K562 (cell line): ENCODE results near the gene FGFR1OP2. TPM values are rescaled to one million over a fixed set of nuclear protein-coding genes. Genes with fewer than 3 reads are reported as not detected.

Experiments
- CCNT2 ChIP-seq: IDR thresholded peaks from 2 replicates; pipeline ENCODE4 v1.6.1; 2011; ENCODE audit warnings: borderline replicate concordance, low read depth, mild to moderate bottlenecking, moderate library complexity, mixed read lengths, low read length; ENCODE audit not compliant: insufficient read length; ENCODE audit errors: extremely low read depth
- CREB1 ChIP-seq, 2 experiments: sonication (generic) in 1 of 2; formaldehyde crosslinking in 1 of 2; IDR thresholded peaks; 2 replicates each; pipeline versions ENCODE4 v1.6.1 to v1.8.0; 2012 to 2022; ENCODE audit warnings: inconsistent platforms in 1 of 2, mild to moderate bottlenecking in 1 of 2, missing genetic modification reagents in 1 of 2, moderate library complexity in 1 of 2
- ELK1 ChIP-seq: sonication (generic); formaldehyde crosslinking; IDR thresholded peaks from 2 replicates; pipeline ENCODE4 v1.8.1; 2022; ENCODE audit warnings: missing genetic modification reagents
- FOXM1 ChIP-seq, 2 experiments: fragments of 450-650 bp in 1 of 2; sonication (generic) in 1 of 2; formaldehyde crosslinking in 1 of 2; IDR thresholded peaks; 2 replicates each; pipeline versions ENCODE4 v1.6.1 to v1.9.0; 2017 to 2022; ENCODE audit warnings: low read depth in 2 of 2, mild to moderate bottlenecking in 2 of 2, missing genetic modification reagents in 1 of 2, moderate library complexity in 1 of 2
- MECOM ChIP-seq: fragments of 250-450 bp; sonication (Bioruptor Pico); IDR thresholded peaks from 2 replicates; pipeline ENCODE4 v1.8.0; 2022; ENCODE audit warnings: inconsistent platforms
- NFIC ChIP-seq: fragments of 450-650 bp; IDR thresholded peaks from 2 replicates; pipeline ENCODE4 v1.6.1; 2017; ENCODE audit warnings: mild to moderate bottlenecking, inconsistent platforms
- REST ChIP-seq, 2 experiments: fragments of 450-650 bp; formaldehyde crosslinking in 1 of 2; IDR thresholded peaks; 2 replicates each; pipeline versions ENCODE4 v1.4.0 to v1.6.1; 2014 to 2020; ENCODE audit warnings: mild to moderate bottlenecking in 2 of 2, borderline replicate concordance in 1 of 2, low read depth in 1 of 2
- SPI1 ChIP-seq: IDR thresholded peaks from 2 replicates; pipeline ENCODE4 v1.6.1; 2011; ENCODE audit warnings: low read depth, low read length, control low read depth, borderline replicate concordance
- SRF ChIP-seq, 2 experiments: fragments of 250-450, 450-650 bp in 1 of 2; sonication (Bioruptor Pico) in 1 of 2; sonication (generic) in 1 of 2; formaldehyde crosslinking; IDR thresholded peaks; 2 replicates each; pipeline versions ENCODE4 v1.5.0 to v1.5.1; 2020 to 2022; ENCODE audit warnings: mild to moderate bottlenecking in 1 of 2, missing genetic modification reagents in 1 of 2
- SRSF3 ChIP-seq: fragments of 200-400 bp; formaldehyde crosslinking; IDR thresholded peaks from 2 replicates; pipeline ENCODE4 v1.6.1; 2016; ENCODE audit warnings: mild to moderate bottlenecking, low read length, moderate library complexity; ENCODE audit not compliant: insufficient read depth
- TCF7 ChIP-seq: sonication (generic); IDR thresholded peaks from 2 replicates; pipeline ENCODE4 v1.6.1; 2016; ENCODE audit warnings: antibody characterized with exemption, borderline replicate concordance
- VEZF1 ChIP-seq: fragments of 200-800 bp; sonication (Bioruptor generic); IDR thresholded peaks from 2 replicates; pipeline ENCODE4 v1.6.1; 2017; ENCODE audit warnings: missing genetic modification characterization, missing compliant biosample characterization
- ZBTB1 ChIP-seq: sonication (generic); formaldehyde crosslinking; IDR thresholded peaks from 2 replicates; pipeline ENCODE4 v1.8.1; 2023; ENCODE audit warnings: missing genetic modification reagents, low read depth, mild to moderate bottlenecking, borderline replicate concordance
- ZNF583 ChIP-seq: fragments of 250-450 bp; sonication (Bioruptor Pico); IDR thresholded peaks from 2 replicates; pipeline ENCODE4 v1.4.0; 2020
- polyA plus RNA-seq, 8 experiments: library from polyadenylated mRNA; depleted of rRNA in 4 of 8; stranded (reverse) in 5 of 8; unstranded in 3 of 8; fragments of >200 nt; fragmentation: Nextera tagmentation in 2 of 8; fragmentation: Illumina TruSeq in 1 of 8; extraction: Ambion mirVana in 2 of 8; extraction: Trizol in 1 of 8; gene quantifications; 2 replicates each; pipeline versions ENCODE4 v1.2.1 to v1.2.3, GENCODE V29; 2011 to 2014; ENCODE audit warnings: inconsistent platforms in 1 of 8, missing spikeins in 1 of 8
- total RNA-seq, 7 experiments: library from RNA; depleted of rRNA in 6 of 7; stranded (reverse); fragments of >200 nt in 6 of 7; fragmentation: Illumina TruSeq in 2 of 7; extraction: Trizol in 2 of 7; gene quantifications; 2 replicates each; pipeline versions ENCODE4 v1.2.1 to v1.2.3, GENCODE V29; 2011 to 2021; ENCODE audit warnings: low replicate concordance in 1 of 7

FGFR1OP2 gene
- total and polyA plus RNA-seq, 9 of the 15 experiments (the other 6 are each of a cell fraction or from before 2014, with no cell fraction given) = 31.6 to 49.0 (median 37.1) TPM

DNA sequence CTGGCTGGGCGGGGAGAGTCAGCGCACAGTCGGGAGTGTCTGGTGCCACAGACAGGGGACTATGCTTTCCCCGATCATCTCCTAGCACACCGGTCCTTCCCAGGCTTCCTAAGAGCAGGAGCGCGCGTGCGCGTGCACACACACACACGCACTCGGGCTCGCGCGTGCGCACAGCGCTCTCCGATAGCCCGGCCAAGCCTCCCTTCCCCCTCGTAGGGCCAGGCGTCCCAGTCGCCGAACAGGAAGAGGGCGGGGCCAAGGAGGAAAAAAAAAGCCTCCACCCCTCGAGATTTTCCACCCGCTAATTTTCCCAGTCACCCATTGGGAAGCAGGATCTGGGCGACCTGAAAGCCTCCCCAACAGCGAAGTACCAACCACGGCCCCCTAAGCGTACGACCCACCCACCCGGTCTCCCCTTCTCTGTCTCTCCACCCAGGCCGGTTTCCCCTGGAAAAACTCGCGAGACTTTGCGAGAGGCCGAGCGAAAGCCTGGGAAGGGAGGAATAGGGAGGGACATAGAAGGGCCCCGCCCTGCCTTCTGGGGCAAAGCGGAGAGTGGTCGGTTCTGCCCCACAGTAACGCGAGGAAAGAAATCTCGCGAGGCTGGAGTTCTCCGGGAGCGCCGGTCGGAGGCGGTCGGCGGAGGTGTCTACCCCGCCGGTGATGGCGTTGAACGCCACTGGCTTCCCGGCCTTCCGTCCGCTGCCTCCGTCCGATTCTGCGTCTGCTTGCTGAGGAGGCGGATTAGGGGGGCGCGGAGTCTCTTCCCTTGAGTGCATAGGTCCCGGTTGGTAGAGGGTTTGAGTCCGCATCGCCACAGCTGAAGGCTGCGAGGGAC lies at the start of gene FGFR1OP2, which contains the start of gene INTS13 (continued):
- peak; percentile 63 for TF ChIP-seq CCNT2
- TF ChIP-seq NFIC = peak; percentile 45
- no peak for TF ChIP-seq ZNF583 (CRISPR knock-in tag)
- no peak for TF ChIP-seq ELK1 (CRISPR knock-in tag)
- peak; percentile 46; the same call in 1 of the 2 replicates for TF ChIP-seq SPI1
- no peak for TF ChIP-seq ZBTB1 (CRISPR knock-in tag)
- peak; percentile 25; the same call in 1 of the 2 replicates for TF ChIP-seq CREB1 (IDR thresholded peaks at IDR 0.05)
- peak; percentile 36; the same call in 1 of the 2 replicates for TF ChIP-seq CREB1 (CRISPR knock-in tag; IDR thresholded peaks at IDR 0.05)
- 0 out of 2 replicates have a peak, but pooled peaks have one; percentile 6 for TF ChIP-seq TCF7
- TF ChIP-seq REST (IDR thresholded peaks at IDR 0.05; ENCODE audit: borderline replicate concordance) = peak; percentile 83
- peak; percentile 85; the same call in 1 of the 2 replicates for TF ChIP-seq REST (CRISPR knock-in tag; IDR thresholded peaks at IDR 0.05; ENCODE audit: low read depth)
- TF ChIP-seq SRF (CRISPR knock-in tag; IDR thresholded peaks at IDR 0.05) = peak in 1 of 2 experiments; percentile 87; a peak in 2 of 4 replicates
- TF ChIP-seq SRSF3 = no peak
- 0 out of 2 replicates have a peak, but pooled peaks have one; percentile 18 for TF ChIP-seq MECOM (CRISPR knock-in tag)
- no peak for TF ChIP-seq FOXM1 (IDR thresholded peaks at IDR 0.05; ENCODE audit: low read depth)
- TF ChIP-seq FOXM1 (CRISPR knock-in tag; IDR thresholded peaks at IDR 0.05; ENCODE audit: low read depth) = peak; percentile 69; the same call in 1 of the 2 replicates
- peak; percentile 71 for TF ChIP-seq VEZF1 (CRISPR knock-in tag)
